NCI-H526 treated with DMSO at 0.1 percent for 48 hours (cell line): ENCODE results near the gene FNBP1L.

Experiments
- DNase-seq: peaks from one replicate; lab custom pipeline; 2025; lab: John Stamatoyannopoulos, UW

FNBP1L gene

GRCh38 chr1:93447481-93448291 lies at the start of gene FNBP1L:
FNBP1L (plus strand) TSS chr1:93448118; CDS start chr1:93448282, 164 bp downstream.
- peak; percentile 69 for DNase-seq

- DNase-seq = no peak
Observed at GRCh38 chr1:93399781-93400180, 48.1 kb upstream of the FNBP1L start.

- DNase-seq = no peak
Observed at GRCh38 chr1:93408203-93408602, 39.7 kb upstream of the FNBP1L start.

- no peak for DNase-seq
Observed at GRCh38 chr1:93411000-93411399, 36.9 kb upstream of the FNBP1L start.

- no peak for DNase-seq
Observed at GRCh38 chr1:93414749-93415148, 33.2 kb upstream of the FNBP1L start.

- no peak for DNase-seq
Observed at GRCh38 chr1:93415296-93415695, 32.6 kb upstream of the FNBP1L start.

GRCh38 chr1:93416183-93416582 lies 31.7 kb upstream of the FNBP1L start:
- no peak for DNase-seq

GRCh38 chr1:93419344-93419743 lies 28.6 kb upstream of the FNBP1L start:
- DNase-seq = no peak

GRCh38 chr1:93420400-93420799 lies 27.5 kb upstream of the FNBP1L start:
- no peak for DNase-seq

- DNase-seq = no peak
Observed at GRCh38 chr1:93426181-93426580, 21.7 kb upstream of the FNBP1L start.

- DNase-seq = no peak
Observed at GRCh38 chr1:93427656-93428055, 20.3 kb upstream of the FNBP1L start.

GRCh38 chr1:93433407-93433961 lies 14.4 kb upstream of the FNBP1L start:
- DNase-seq = no peak

GRCh38 chr1:93434088-93434487 lies 13.8 kb upstream of the FNBP1L start:
- DNase-seq = no peak

- DNase-seq = no peak
Observed at GRCh38 chr1:93434987-93435386, 12.9 kb upstream of the FNBP1L start.

GRCh38 chr1:93435443-93435842 lies 12.5 kb upstream of the FNBP1L start:
- no peak for DNase-seq

GRCh38 chr1:93436496-93436895 lies 11.4 kb upstream of the FNBP1L start:
- no peak for DNase-seq

- DNase-seq = peak; percentile 11
Observed at GRCh38 chr1:93437976-93438605, 9.8 kb upstream of the FNBP1L start.

GRCh38 chr1:93438716-93439115 lies 9.2 kb upstream of the FNBP1L start:
- no peak for DNase-seq

- DNase-seq = no peak
Observed at GRCh38 chr1:93440272-93440671, 7.6 kb upstream of the FNBP1L start.

GRCh38 chr1:93440706-93441105 lies 7.2 kb upstream of the FNBP1L start:
- no peak for DNase-seq

- DNase-seq = no peak
Observed at GRCh38 chr1:93441589-93441988, 6.3 kb upstream of the FNBP1L start.

GRCh38 chr1:93442008-93442666 lies 5.8 kb upstream of the FNBP1L start:
- DNase-seq = no peak

- DNase-seq = no peak
Observed at GRCh38 chr1:93442741-93443140, 5.2 kb upstream of the FNBP1L start.
